Skeletal muscle cell (primary cell): ENCODE measurements around the gene SF1.

Experiments used
- DNase-seq: peaks from one replicate; pipeline ENCODE4 v3.0.0-alpha.2; 2010; ENCODE audit warnings: low read depth
- H3K4me3 ChIP-seq: 2 replicates; pipeline ENCODE4 v1.5.1; 2011; ENCODE audit warnings: low read depth, mild to moderate bottlenecking, control low read depth, low read length, moderate library complexity

The SF1 gene

GRCh38 chr11:64788321-64789215 is 10.2 kb upstream of the SF1 start:
- DNase-seq, result no peak
- H3K4me3 ChIP-seq, result no peak overlapping the region

GRCh38 chr11:64787526-64788320 is 9.4 kb upstream of the SF1 start:
- DNase-seq, result no peak
- no peak overlapping the region for H3K4me3 ChIP-seq

- no peak for DNase-seq
- no peak overlapping the region for H3K4me3 ChIP-seq
Observed at GRCh38 chr11:64786308-64786707, 8.0 kb upstream of the SF1 start.

GRCh38 chr11:64784813-64785581 is 6.7 kb upstream of the SF1 start:
- no peak for DNase-seq
- no peak overlapping the region for H3K4me3 ChIP-seq

GRCh38 chr11:64778223-64778472 is 194 bp downstream of the SF1 start:
- peak overlapping the region; percentile 71 for H3K4me3 ChIP-seq
- DNase-seq, result no peak

- peak; percentile 36 for DNase-seq
- peak overlapping the region; percentile 71 for H3K4me3 ChIP-seq
Observed at GRCh38 chr11:64777449-64778222, 706 bp downstream of the SF1 start.

- no peak for DNase-seq
Observed at GRCh38 chr11:64776875-64777274, 1.5 kb downstream of the SF1 start.

GRCh38 chr11:64776425-64776824 is 1.9 kb downstream of the SF1 start:
- no peak for DNase-seq
- peak overlapping the region; percentile 71 for H3K4me3 ChIP-seq

More at GRCh38 chr11:64776875-64777274, 1.5 kb downstream of the SF1 start:
- H3K4me3 ChIP-seq, result peak overlapping the region; percentile 71

GRCh38 chr11:64774144-64774543 is 4.2 kb downstream of the SF1 start:
- no peak for DNase-seq
- H3K4me3 ChIP-seq, result no peak overlapping the region

- no peak overlapping the region for H3K4me3 ChIP-seq
- no peak for DNase-seq
Observed at GRCh38 chr11:64772303-64773018, 5.9 kb downstream of the SF1 start.

GRCh38 chr11:64771861-64772260 is 6.5 kb downstream of the SF1 start:
- no peak for DNase-seq
- no peak overlapping the region for H3K4me3 ChIP-seq

GRCh38 chr11:64770120-64770519 is 8.2 kb downstream of the SF1 start:
- no peak for DNase-seq
- H3K4me3 ChIP-seq, result no peak overlapping the region

- DNase-seq, result no peak
- H3K4me3 ChIP-seq, result no peak overlapping the region
Observed at GRCh38 chr11:64769283-64769682, 9.1 kb downstream of the SF1 start.

GRCh38 chr11:64768300-64768694 is 10.0 kb downstream of the SF1 start:
- DNase-seq, result no peak
- H3K4me3 ChIP-seq, result no peak overlapping the region

- no peak for DNase-seq
- no peak overlapping the region for H3K4me3 ChIP-seq
Observed at GRCh38 chr11:64767344-64768299, 10.7 kb downstream of the SF1 start.

GRCh38 chr11:64766881-64767280 is 11.5 kb downstream of the SF1 start:
- H3K4me3 ChIP-seq, result no peak overlapping the region
- no peak for DNase-seq

- no peak overlapping the region for H3K4me3 ChIP-seq
- DNase-seq, result no peak
Observed at GRCh38 chr11:64765851-64766665, 12.3 kb downstream of the SF1 start.
